COLO829 (cell line): ENCODE data around the gene FGF21.
"Not testable (repeated sequence)": the region's sequence is repeated elsewhere in the genome, so short reads cannot be mapped to it uniquely, and the experiment has no call there.

Source experiments
- DNase-seq: peaks from one replicate; pipeline ENCODE4 v3.0.0; 2012; ENCODE audit warnings: low spot score

The FGF21 gene

GRCh38 chr19:48787331-48787730 lies 32.0 kb downstream of the FGF21 start:
- not testable (repeated sequence) for DNase-seq

- no peak for DNase-seq
These were observed 37.9 kb downstream of the FGF21 start for GRCh38 chr19:48793271-48793670.

DNA sequence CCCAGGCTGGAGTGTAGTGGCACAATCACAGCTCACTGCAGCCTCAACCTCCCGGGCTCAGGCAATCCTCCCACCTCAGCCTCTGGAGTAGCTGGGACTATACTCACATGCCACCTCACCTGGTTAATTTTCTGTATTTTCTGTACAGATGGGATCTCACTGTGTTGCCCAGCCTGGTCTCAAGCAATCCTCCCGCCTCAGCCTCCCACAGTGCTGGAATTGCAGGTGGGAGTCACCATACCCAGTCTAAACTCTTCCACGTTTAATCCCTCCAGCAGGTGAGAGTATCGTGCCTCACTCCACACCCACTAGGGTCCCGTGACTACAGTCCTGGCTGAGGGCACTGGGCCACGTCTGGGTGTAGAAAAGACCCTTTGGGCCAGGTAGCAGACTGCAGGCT lies 39.0 kb downstream of the FGF21 start:
- no peak for DNase-seq

DNA sequence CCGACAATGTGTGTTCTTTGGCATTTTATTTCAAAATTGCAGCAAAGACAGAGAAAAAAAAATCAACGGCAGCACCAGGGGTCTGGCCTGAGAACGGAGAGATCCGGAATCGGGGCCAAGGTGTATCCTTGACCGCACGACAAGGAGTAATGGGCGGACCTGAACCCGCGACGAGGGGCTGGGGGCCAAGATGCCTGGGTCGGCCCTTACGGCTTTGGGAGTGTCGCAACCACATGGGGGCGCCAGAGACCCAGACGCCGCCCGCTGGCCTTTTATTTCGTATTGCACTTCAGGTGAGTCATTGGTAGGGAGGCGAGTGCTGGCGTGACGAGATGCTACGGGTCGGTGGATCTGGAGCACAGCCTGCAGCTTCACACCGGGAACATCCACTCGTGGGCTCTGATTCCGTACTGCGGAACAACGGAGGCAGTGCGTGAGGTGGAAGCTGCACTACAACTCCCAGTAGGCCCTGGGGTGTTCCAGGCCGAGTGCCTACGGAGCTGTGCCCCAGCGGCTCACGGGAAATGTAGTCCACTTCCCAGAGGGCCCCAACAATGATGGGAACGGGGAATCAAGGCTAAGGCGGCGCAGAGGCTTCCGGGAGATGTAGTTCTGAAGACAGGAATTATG lies 39.8 kb downstream of the FGF21 start:
- DNase-seq: peak; percentile 97

DNA sequence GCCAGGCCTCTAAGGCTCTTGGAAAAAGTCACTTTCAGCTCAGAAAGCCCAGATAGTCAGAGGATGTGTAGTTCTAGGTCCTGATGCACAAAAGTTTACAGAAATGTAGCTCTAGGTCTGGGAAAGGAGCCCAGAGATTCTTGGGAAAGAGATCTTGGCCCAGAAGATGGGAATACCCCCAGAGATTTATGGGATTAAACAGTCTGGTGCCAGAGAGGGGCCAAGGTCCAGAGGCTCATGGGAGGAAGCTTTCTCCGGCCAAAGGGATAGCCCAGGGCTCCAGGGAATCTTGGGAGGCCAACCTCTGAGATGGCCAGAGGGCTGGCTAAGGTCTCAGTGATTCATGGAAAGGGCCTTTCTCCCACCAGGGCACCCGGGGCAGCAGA lies 40.4 kb downstream of the FGF21 start:
- no peak for DNase-seq

DNA sequence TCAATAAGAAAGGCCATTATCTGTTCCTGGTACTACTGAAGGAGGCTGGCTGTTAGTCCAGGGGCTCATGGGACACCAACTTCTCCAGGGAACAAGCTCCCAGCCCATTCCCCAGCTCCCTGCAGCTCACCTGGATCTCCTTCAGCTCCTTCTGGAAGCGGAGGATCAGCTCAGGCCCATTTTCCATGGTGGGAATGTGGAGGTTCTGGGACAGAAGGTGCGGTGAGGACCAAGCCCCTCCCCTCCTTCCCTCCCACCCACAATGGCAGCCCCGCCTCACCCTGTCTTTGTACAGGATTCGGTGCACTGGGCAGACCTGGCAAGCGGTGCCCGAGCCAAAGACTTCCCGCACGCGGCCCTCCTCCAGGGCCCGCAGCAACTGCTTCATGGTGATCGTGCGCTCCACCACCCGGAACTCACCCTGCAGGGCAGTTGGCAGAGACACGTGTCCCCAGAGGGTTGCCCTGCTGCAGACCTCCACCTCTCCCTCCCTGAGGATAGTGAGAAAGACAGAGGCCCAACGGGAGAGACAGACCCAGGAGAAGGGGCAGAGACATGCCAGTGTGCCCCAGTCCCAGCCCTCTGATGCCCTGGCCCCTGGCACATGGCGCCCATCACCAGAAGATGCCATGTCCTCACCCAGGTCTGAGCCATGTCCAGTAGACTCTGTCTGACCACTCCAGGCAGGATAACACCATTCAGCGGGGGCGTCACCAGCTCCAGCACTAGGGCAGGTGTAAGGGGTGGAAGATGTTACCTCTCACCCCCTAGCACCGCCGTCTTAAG lies 41.2 kb downstream of the FGF21 start:
- no peak for DNase-seq

DNA sequence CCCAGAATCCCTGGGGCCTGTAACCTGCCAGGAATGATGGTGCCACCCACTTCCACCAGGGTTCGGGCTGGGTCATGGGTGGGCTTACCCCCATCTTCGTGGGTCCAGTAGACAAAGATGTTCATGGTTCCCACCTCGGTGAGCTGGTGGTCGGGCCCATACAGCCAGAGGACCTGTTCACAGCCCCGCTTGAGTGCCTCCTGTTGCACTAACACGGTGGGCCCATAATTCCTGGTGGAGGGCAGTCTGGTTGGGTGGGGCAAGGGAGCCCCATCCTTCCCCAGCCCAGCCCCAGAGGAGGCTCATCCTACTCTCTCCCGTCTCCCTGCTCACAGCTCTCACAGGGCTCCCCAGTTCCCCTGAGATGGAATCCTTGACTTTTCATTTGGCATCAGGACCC lies 41.8 kb downstream of the FGF21 start:
- no peak for DNase-seq

DNA sequence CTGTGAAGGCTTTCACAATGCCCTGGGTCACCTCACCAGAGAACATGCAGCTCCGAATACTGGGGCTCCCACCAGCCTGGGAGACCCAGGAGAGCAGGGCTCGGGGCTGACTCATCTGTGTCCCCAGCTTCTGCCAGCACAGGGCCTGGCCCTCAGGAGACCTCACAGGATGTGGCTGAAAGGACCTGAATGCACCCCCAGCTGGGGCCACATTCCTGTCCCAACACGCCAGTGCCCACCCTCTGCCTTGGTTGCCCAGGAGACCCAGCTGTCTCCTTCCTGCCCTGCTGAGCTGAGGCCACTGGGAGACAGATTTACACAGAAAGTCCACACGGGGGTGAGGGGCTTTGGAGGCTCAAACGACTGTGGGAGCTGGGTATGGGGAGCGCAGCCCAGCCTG lies 43.6 kb downstream of the FGF21 start:
- no peak for DNase-seq

- DNase-seq: no peak
These were observed 44.3 kb downstream of the FGF21 start for GRCh38 chr19:48799358-48800300.

DNA sequence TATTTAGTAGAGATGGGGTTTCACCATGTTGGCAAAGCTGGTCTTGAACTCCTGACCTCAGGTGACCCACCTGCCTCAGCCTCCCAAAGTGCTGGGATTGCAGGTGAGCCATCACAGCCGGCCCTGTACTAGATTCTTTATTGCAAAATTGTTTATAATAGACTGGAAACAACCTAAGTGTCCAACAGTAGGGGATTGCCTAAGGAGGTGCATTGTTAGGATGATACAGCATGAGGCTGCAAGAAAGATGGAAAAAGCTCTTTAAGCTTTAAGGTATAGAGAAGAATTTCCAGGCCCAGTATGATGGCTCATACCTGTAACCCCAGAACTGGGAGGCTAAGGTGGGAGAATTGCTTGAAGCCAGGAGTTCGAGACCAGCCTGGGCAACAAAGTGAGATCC lies 47.3 kb downstream of the FGF21 start:
- no peak for DNase-seq

DNA sequence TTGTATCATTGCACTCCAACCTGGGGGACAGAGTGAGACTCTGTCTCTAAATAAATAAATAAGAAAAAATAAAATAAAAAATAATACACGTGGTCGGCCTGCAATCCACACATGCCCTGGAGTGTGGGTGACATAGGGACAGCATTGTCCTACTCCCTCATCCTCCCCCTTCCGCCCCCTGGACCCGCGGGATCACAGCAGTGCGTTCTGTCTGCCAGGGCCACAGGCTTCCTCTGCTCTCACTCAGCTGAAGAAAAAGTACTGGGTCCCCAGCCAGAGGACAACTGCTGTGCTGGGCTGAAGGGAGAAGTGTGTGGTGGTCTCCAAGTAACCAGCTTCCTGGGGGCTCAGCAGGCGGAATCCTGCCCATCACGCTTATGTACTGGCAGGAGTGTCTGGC lies 49.2 kb downstream of the FGF21 start:
- no peak for DNase-seq

DNA sequence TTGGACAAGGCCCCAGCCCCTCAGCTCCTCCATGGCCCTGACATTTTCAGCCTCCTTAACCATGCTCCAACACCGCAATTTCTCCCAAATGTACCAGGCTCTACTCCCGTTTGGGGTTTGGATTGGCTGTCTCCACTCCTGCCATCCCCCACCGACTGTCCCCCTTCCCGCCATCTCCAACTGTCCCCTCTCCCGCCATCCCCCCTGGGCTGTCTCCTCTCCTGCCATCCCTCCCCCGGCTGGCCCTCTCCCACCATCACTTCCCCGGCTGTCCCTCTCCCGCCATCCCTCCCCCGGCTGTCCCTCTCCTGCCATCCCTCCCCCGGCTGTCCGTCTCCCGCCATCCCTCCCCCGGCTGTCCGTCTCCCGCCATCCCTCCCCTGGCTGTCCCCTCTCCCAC lies 50.1 kb downstream of the FGF21 start:
- no peak for DNase-seq

- peak; percentile 68 for DNase-seq
These were observed 51.1 kb downstream of the FGF21 start for GRCh38 chr19:48806518-48806817.

GRCh38 chr19:48806818-48807589 lies 51.7 kb downstream of the FGF21 start:
- no peak for DNase-seq

GRCh38 chr19:48807590-48808308 lies 52.4 kb downstream of the FGF21 start:
- no peak for DNase-seq
